ENCODE results near the gene ARL15.

DNA sequence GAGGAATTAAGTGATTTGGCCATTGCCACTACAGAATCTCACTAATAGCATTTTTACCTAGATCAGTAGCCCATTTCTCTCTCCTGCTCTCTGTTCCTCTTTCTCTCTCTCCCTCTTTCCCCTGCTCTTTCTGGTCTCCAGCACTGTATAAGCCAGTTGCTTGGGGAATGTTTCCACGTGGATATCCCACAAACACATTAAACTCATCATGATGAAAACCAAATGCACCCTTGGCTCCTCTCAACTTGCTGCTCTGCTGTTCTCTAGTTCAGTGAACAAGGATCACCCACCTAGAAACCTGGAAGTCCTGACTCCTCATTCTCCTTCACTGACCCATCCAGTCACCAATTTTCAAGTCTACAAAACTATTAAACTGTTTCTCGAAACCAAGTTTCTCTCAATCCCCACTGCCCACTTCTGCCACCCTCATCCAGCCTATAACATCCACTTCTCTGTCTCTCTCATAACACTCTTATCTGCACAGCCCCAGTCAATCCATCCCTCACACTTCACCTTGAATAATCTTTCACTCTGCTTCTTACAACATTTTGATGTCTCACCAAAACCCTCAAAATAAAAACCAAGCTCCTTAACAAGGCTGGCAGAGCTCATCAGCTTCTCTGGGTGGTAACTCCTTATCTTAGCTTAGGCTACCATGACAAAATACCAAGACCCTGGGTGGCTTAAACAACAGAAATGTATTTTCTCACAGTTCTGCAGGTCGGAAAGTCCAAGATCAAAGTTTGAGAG, 79.3 kb downstream of the ARL15 start:
- TF ChIP-seq, protein P1, sequence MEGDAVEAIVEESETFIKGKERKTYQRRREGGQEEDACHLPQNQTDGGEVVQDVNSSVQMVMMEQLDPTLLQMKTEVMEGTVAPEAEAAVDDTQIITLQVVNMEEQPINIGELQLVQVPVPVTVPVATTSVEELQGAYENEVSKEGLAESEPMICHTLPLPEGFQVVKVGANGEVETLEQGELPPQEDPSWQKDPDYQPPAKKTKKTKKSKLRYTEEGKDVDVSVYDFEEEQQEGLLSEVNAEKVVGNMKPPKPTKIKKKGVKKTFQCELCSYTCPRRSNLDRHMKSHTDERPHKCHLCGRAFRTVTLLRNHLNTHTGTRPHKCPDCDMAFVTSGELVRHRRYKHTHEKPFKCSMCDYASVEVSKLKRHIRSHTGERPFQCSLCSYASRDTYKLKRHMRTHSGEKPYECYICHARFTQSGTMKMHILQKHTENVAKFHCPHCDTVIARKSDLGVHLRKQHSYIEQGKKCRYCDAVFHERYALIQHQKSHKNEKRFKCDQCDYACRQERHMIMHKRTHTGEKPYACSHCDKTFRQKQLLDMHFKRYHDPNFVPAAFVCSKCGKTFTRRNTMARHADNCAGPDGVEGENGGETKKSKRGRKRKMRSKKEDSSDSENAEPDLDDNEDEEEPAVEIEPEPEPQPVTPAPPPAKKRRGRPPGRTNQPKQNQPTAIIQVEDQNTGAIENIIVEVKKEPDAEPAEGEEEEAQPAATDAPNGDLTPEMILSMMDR (conservative IDR thresholded peaks at IDR 0.05), result no peak
- TF ChIP-seq EZH2 (IDR thresholded peaks at IDR 0.05; ENCODE audit: low read depth), result no peak
